ENCODE measurements around the gene MBNL2.

MBNL2 gene

DNA sequence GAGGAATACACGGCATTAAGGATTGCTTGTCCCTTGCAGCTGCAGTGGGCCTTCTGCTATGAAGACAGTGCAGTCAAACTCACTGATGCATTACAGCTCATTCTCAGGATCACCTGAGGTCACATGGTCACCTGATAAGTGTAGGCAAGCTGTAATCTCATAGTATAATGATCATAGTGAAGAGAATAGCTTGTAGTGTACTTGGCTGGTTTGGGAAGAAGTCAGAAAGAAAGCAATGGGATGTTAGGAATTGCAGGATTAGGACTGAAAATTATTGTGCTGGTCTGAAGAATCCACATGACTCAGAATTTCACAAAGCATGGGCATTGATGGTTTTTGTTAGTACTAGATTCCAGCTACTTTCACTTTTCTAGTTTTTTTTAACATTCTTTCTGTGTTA lies 76.7 kb downstream of the MBNL2 start:
- Histone ChIP-seq H3K4me2 (no peak overlapping the region), H3K27me3 (ENCODE audit: insufficient read depth, low read depth) (no peaks in the 10 kb centered on the region), H3K79me2 (ENCODE audit: insufficient read depth, low read depth) (no peaks in the 10 kb centered on the region), H3K36me3 (ENCODE audit: insufficient read depth) (no peaks in the 10 kb centered on the region), H3K4me3 (IDR thresholded peaks at IDR 0.05; ENCODE audit: insufficient read depth, low read depth, low read length) (no peak overlapping the region), H3K9ac (no peak overlapping the region), H3K4me1 (ENCODE audit: low read depth, poor library complexity, severe bottlenecking) (no peaks in the 10 kb centered on the region), H2AFZ (ENCODE audit: low read depth) (no peak overlapping the region), H4K20me1 (ENCODE audit: insufficient read depth) (no peaks in the 10 kb centered on the region), H3K27ac (no peak overlapping the region)
- TF ChIP-seq CTCF (conservative IDR thresholded peaks at IDR 0.05; ENCODE audit: low read depth, low read length) = no peak

GRCh38 chr13:97300871-97301270 lies 78.7 kb downstream of the MBNL2 start:
- no peaks in the 10 kb centered on the region for H3K36me3 ChIP-seq (ENCODE audit: insufficient read depth)
- no peak overlapping the region for H3K27ac ChIP-seq
- H3K79me2 ChIP-seq (ENCODE audit: insufficient read depth, low read depth) = no peaks in the 10 kb centered on the region
- TF ChIP-seq CTCF (conservative IDR thresholded peaks at IDR 0.05; ENCODE audit: low read depth, low read length) = no peak
- H3K4me1 ChIP-seq (ENCODE audit: low read depth, poor library complexity, severe bottlenecking) = no peaks in the 10 kb centered on the region
- H3K27me3 ChIP-seq (ENCODE audit: insufficient read depth, low read depth) = no peaks in the 10 kb centered on the region
- H3K4me2 ChIP-seq = no peak overlapping the region
- H2AFZ ChIP-seq (ENCODE audit: low read depth) = no peak overlapping the region
- no peak overlapping the region for H3K9ac ChIP-seq
- no peak overlapping the region for H3K4me3 ChIP-seq (IDR thresholded peaks at IDR 0.05; ENCODE audit: insufficient read depth, low read depth, low read length)
- no peaks in the 10 kb centered on the region for H4K20me1 ChIP-seq (ENCODE audit: insufficient read depth)

DNA sequence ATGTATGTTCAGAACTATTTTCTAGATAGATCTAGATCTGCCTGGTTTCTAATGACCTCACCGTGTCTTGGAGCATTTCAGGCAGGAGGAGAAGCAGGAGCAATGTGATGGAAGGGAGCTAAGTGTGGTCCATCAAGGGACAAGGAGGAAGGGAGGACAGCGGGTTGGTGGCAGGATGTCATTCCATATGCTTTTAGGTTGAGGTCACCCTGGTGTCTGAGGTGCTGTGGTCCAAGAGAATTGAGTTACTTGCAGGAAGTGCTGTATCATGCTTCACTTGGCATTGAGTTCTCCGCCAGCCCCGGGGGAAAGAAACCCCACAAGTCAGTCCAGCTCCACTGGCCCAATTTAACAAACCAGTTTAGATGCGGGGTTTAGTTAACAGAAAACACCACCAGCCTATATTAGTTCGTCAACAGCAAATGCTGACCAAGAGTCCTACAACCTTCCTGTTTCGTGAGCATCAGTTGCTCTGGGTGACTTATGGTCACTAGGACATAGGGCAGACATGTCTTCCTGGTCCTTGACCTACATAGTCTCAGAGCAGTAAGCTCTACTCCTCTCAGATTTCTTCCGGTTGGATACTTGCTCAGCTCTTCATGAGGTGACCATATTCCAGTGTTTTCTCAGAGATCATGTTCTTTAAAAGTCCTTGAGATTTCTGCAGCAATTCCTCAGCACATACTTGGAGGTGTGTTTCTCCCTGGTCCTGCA lies 79.4 kb downstream of the MBNL2 start:
- no peak overlapping the region for H3K4me2 ChIP-seq
- no peak overlapping the region for H3K4me3 ChIP-seq (IDR thresholded peaks at IDR 0.05; ENCODE audit: insufficient read depth, low read depth, low read length)
- H3K27ac ChIP-seq = no peak overlapping the region
- no peak overlapping the region for H3K9ac ChIP-seq
- H2AFZ ChIP-seq (ENCODE audit: low read depth) = no peak overlapping the region
- H3K27me3 ChIP-seq (ENCODE audit: insufficient read depth, low read depth) = no peaks in the 10 kb centered on the region
- no peaks in the 10 kb centered on the region for H3K79me2 ChIP-seq (ENCODE audit: insufficient read depth, low read depth)
- no peak for TF ChIP-seq CTCF (conservative IDR thresholded peaks at IDR 0.05; ENCODE audit: low read depth, low read length)
- no peaks in the 10 kb centered on the region for H4K20me1 ChIP-seq (ENCODE audit: insufficient read depth)
- H3K4me1 ChIP-seq (ENCODE audit: low read depth, poor library complexity, severe bottlenecking) = no peaks in the 10 kb centered on the region
- no peaks in the 10 kb centered on the region for H3K36me3 ChIP-seq (ENCODE audit: insufficient read depth)

DNA sequence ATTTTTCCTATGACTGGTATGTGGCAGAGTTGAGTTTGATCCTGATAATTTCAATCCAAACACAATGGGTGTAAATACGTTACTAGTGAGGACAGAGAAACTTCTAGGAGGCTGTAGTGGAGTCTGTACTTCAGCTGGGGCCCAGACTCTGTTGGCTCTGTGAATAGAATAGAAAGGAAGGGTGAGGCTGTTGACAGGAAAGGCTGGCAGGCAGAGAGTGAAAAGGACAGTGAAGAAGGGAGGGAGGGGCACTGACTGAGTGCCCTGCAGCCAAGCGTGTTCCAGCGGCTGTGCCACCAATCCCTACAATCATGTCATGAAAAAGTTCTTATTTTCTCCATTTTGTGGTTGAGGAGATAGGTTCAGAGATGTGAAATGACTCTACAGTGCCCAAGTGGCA lies 80.5 kb downstream of the MBNL2 start:
- Histone ChIP-seq H3K4me2 (no peak overlapping the region), H3K79me2 (ENCODE audit: insufficient read depth, low read depth) (no peaks in the 10 kb centered on the region), H3K27ac (no peak overlapping the region), H3K9ac (no peak overlapping the region), H3K27me3 (ENCODE audit: insufficient read depth, low read depth) (no peaks in the 10 kb centered on the region), H2AFZ (ENCODE audit: low read depth) (no peak overlapping the region), H3K4me3 (IDR thresholded peaks at IDR 0.05; ENCODE audit: insufficient read depth, low read depth, low read length) (no peak overlapping the region), H4K20me1 (ENCODE audit: insufficient read depth) (no peaks in the 10 kb centered on the region), H3K36me3 (ENCODE audit: insufficient read depth) (no peaks in the 10 kb centered on the region), H3K4me1 (ENCODE audit: low read depth, poor library complexity, severe bottlenecking) (no peaks in the 10 kb centered on the region)
- no peak for TF ChIP-seq CTCF (conservative IDR thresholded peaks at IDR 0.05; ENCODE audit: low read depth, low read length)

All from KMS-11 (cell line).